Astrocyte (in vitro differentiated cells and primary cell): Measurements from ENCODE around the gene RB1. TPM values are rescaled to one million over a fixed set of nuclear protein-coding genes. Genes with fewer than 3 reads are reported as not detected.

Source experiments
- DNase-seq: peaks from one replicate; pipeline ENCODE4 v3.0.0-alpha.2; 2010; ENCODE audit warnings: low read depth
- FAIRE-seq: peaks from 2 replicates; lab custom pipeline; 2011; peaks lifted over from hg19 to GRCh38; lab: Jason Lieb, UNC
- H2AFZ ChIP-seq: 2 replicates; pipeline ENCODE4 v1.6.0; 2012; ENCODE audit warnings: low read depth, low read length, inconsistent platforms
- H3K27ac ChIP-seq: 2 replicates; pipeline ENCODE4 v1.5.1; 2011; ENCODE audit warnings: low read depth, low read length, inconsistent platforms
- H3K27me3 ChIP-seq: 2 replicates; pipeline ENCODE4 v1.6.0; 2011; ENCODE audit warnings: low read length, inconsistent platforms; ENCODE audit not compliant: insufficient read depth
- H3K36me3 ChIP-seq: 2 replicates; pipeline ENCODE4 v1.5.1; 2011; ENCODE audit warnings: low read length, inconsistent platforms; ENCODE audit not compliant: insufficient read depth
- H3K4me1 ChIP-seq: 2 replicates; pipeline ENCODE4 v1.5.1; 2011; ENCODE audit warnings: low read length, inconsistent platforms; ENCODE audit not compliant: insufficient read depth
- H3K4me2 ChIP-seq: 2 replicates; pipeline ENCODE4 v1.6.0; 2012; ENCODE audit warnings: low read length, inconsistent platforms
- H3K4me3 ChIP-seq: 2 replicates; pipeline ENCODE4 v1.5.1; 2011; ENCODE audit warnings: low read depth, mild to moderate bottlenecking, low read length, inconsistent platforms; ENCODE audit not compliant: insufficient read depth
- H3K79me2 ChIP-seq: 2 replicates; pipeline ENCODE4 v1.6.0; 2012; ENCODE audit warnings: mild to moderate bottlenecking, low read length, inconsistent platforms; ENCODE audit not compliant: insufficient read depth
- H3K9ac ChIP-seq: 2 replicates; pipeline ENCODE4 v1.6.0; 2012; ENCODE audit warnings: mild to moderate bottlenecking, low read length, inconsistent platforms
- H3K9me3 ChIP-seq: 2 replicates; pipeline ENCODE4 v1.5.1; 2012; ENCODE audit warnings: low read depth, mild to moderate bottlenecking, low read length, inconsistent platforms; ENCODE audit not compliant: insufficient read depth
- H4K20me1 ChIP-seq: 2 replicates; pipeline ENCODE4 v1.6.0; 2012; ENCODE audit warnings: low read length, inconsistent platforms; ENCODE audit not compliant: insufficient read depth
- H3K27ac Mint-ChIP-seq: one replicate; pipeline ENCODE4 v1.8.0; 2021; ENCODE audit warnings: mild to moderate bottlenecking, mixed read lengths; ENCODE audit not compliant: unreplicated experiment
- H3K27me3 Mint-ChIP-seq: one replicate; pipeline ENCODE4 v1.8.0; 2021; ENCODE audit warnings: low read depth, mixed read lengths; ENCODE audit not compliant: unreplicated experiment
- H3K36me3 Mint-ChIP-seq: one replicate; pipeline ENCODE4 v1.8.0; 2021; ENCODE audit warnings: low read depth, mixed read lengths; ENCODE audit not compliant: unreplicated experiment
- H3K4me1 Mint-ChIP-seq: one replicate; pipeline ENCODE4 v1.8.0; 2021; ENCODE audit warnings: low read depth, mixed read lengths; ENCODE audit not compliant: unreplicated experiment
- H3K4me3 Mint-ChIP-seq: one replicate; pipeline ENCODE4 v1.8.0; 2021; ENCODE audit warnings: mild to moderate bottlenecking, moderate library complexity, mixed read lengths; ENCODE audit not compliant: unreplicated experiment
- H3K9me3 Mint-ChIP-seq: one replicate; pipeline ENCODE4 v1.8.0; 2021; ENCODE audit warnings: mild to moderate bottlenecking, mixed read lengths; ENCODE audit not compliant: unreplicated experiment
- CTCF ChIP-seq: IDR thresholded peaks from 2 replicates; pipeline ENCODE4 v1.5.1; 2011; ENCODE audit warnings: low read depth, mild to moderate bottlenecking, inconsistent platforms, low read length, moderate library complexity; ENCODE audit not compliant: insufficient read depth
- EZH2 ChIP-seq: IDR thresholded peaks from 2 replicates; pipeline ENCODE4 v1.6.1; 2012; ENCODE audit warnings: mild to moderate bottlenecking, low read length, inconsistent platforms; ENCODE audit not compliant: insufficient read depth
- total RNA-seq: library from RNA; stranded (reverse); gene quantifications from 2 replicates; pipeline ENCODE4 v1.2.1, GENCODE V29; 2021

Gene RB1
- total RNA-seq, 1 donor from 2014 or later, result 32.7 TPM

GRCh38 chr13:48501705-48502104, 198.2 kb downstream of the RB1 start:
- Mint-ChIP-seq H3K27me3 (no peaks in the 10 kb centered on the region), H3K4me1 (peaks cover 46% of the 10 kb centered on the region), H3K9me3 (peaks cover 2% of the 10 kb centered on the region), H3K36me3 (peaks cover 5% of the 10 kb centered on the region), H3K27ac (peak overlapping the region; percentile 88), H3K4me3 (peak overlapping the region; percentile 36)
- no peak for DNase-seq
- no peaks in the 10 kb centered on the region for H3K9me3 ChIP-seq
- H2AFZ ChIP-seq, result no peak overlapping the region
- no peak overlapping the region for H3K4me2 ChIP-seq
- H3K4me3 ChIP-seq, result no peak overlapping the region
- no peaks in the 10 kb centered on the region for H3K27me3 ChIP-seq
- no peak overlapping the region for H3K9ac ChIP-seq
- H3K27ac ChIP-seq, result no peak overlapping the region
- FAIRE-seq, result peak; percentile 17
- H3K4me1 ChIP-seq, result peaks cover 3% of the 10 kb centered on the region
- no peaks in the 10 kb centered on the region for H3K79me2 ChIP-seq
- H3K36me3 ChIP-seq, result no peaks in the 10 kb centered on the region
- no peak for TF ChIP-seq CTCF
- TF ChIP-seq EZH2, result no peak
- no peaks in the 10 kb centered on the region for H4K20me1 ChIP-seq

DNA sequence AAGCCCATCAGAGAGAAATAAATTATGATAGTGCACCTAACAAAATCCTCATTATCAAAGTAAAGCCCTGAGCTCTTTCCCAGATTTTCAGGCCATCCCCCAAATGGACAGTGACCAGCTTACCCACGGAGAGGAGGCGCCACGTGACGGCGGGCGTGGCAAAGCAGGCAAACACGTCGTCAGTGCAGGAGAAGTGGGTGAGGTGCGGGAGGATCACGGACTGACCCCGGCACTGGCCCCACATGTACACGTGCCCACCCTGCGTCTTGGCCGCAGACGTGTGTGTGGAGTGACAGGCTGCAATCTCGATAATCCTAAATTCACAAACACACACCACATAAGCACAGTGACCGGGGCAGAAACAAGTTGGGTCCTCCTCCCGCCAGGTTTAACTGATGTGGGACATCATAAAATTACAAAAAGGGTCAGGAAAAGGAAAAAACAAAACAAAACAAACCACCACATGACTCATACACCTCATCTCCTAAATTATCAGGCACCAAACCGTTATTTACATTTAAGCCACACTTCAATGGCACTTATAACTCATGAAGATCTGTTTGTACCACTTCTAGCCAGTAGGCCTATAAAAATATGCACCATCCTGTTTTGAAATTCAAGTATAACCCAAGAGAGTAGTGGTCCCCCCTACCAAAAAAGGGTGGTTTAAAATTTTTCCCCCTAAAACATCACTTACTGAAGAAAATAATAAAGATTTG, 199.2 kb downstream of the RB1 start:
- H3K4me1 ChIP-seq, result peaks cover 3% of the 10 kb centered on the region
- no peaks in the 10 kb centered on the region for H3K27me3 Mint-ChIP-seq
- no peaks in the 10 kb centered on the region for H3K79me2 ChIP-seq
- H3K27ac ChIP-seq, result no peak overlapping the region
- H3K9me3 ChIP-seq, result no peaks in the 10 kb centered on the region
- FAIRE-seq (no peak), DNase-seq (no peak)
- peaks cover 2% of the 10 kb centered on the region for H3K9me3 Mint-ChIP-seq
- peaks cover 46% of the 10 kb centered on the region for H3K4me1 Mint-ChIP-seq
- H3K9ac ChIP-seq, result no peak overlapping the region
- H3K36me3 ChIP-seq, result no peaks in the 10 kb centered on the region
- no peaks in the 10 kb centered on the region for H3K27me3 ChIP-seq
- H2AFZ ChIP-seq, result no peak overlapping the region
- peaks cover 7% of the 10 kb centered on the region for H3K36me3 Mint-ChIP-seq
- TF ChIP-seq CTCF (no peak), EZH2 (no peak)
- H4K20me1 ChIP-seq, result no peaks in the 10 kb centered on the region
- H3K4me2 ChIP-seq, result no peak overlapping the region
- no peak overlapping the region for H3K4me3 Mint-ChIP-seq
- H3K4me3 ChIP-seq, result no peak overlapping the region
- peak overlapping the region; percentile 47 for H3K27ac Mint-ChIP-seq

DNA sequence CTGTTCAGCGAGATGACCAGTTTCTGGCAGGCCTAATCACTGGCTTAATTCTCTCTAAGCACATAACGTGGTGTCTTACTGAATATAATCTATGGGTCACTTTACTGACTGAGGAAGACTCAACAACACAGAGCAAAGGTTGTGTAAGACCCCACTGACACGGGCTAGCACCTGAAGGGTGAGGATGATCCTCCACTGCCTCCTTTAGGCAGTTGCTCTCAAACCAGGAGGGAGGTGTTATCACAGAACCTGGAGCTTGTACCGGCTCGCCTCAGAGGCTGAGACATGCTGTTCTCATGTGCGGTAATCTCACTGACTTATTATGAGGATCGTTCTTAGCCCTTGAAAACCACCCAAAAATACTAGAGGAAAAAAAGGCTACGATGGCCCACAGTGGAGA, 201.1 kb downstream of the RB1 start:
- Histone ChIP-seq H3K4me2 (no peak overlapping the region), H4K20me1 (no peaks in the 10 kb centered on the region), H2AFZ (no peak overlapping the region), H3K36me3 (no peaks in the 10 kb centered on the region), H3K4me3 (no peak overlapping the region), H3K79me2 (no peaks in the 10 kb centered on the region), H3K27ac (no peak overlapping the region), H3K4me1 (peaks cover 3% of the 10 kb centered on the region), H3K9ac (no peak overlapping the region), H3K9me3 (no peaks in the 10 kb centered on the region), H3K27me3 (no peaks in the 10 kb centered on the region)
- Mint-ChIP-seq H3K27me3 (no peaks in the 10 kb centered on the region), H3K9me3 (peaks cover 2% of the 10 kb centered on the region), H3K36me3 (peaks cover 7% of the 10 kb centered on the region), H3K27ac (no peak overlapping the region), H3K4me3 (no peak overlapping the region), H3K4me1 (peaks cover 36% of the 10 kb centered on the region)
- FAIRE-seq, result no peak
- no peak for DNase-seq
- TF ChIP-seq EZH2 (no peak), CTCF (no peak)
